Vagina (tissue), 2 donors: Measurements from ENCODE around the gene ACSF3. TPM values are rescaled to one million over a fixed set of nuclear protein-coding genes. Genes with fewer than 3 reads are reported as not detected.

Experiments
- DNase-seq, 2 donors: peaks; one replicate each; pipeline ENCODE4 v3.0.0-alpha.2; 2017; ENCODE audit errors: extremely low spot score in 2 of 2
- H3K27ac ChIP-seq: fragments of 200-600 bp; sonication (generic); one replicate; pipeline ENCODE4 v1.5.1; 2019
- H3K27me3 ChIP-seq: fragments of 200-600 bp; sonication (generic); one replicate; pipeline ENCODE4 v1.5.1; 2019
- H3K36me3 ChIP-seq, 2 donors: fragments of 200-600 bp; sonication (generic); one replicate each; pipeline ENCODE4 v1.5.1; 2017 to 2019
- H3K4me1 ChIP-seq: fragments of 200-600 bp; sonication (generic); one replicate; pipeline ENCODE4 v1.5.1; 2019
- H3K4me3 ChIP-seq, 2 donors: fragments of 200-600 bp; sonication (generic); 1 replicate in 1 of 2; 2 replicates in 1 of 2; pipeline ENCODE4 v1.5.1; 2016 to 2019
- H3K9me3 ChIP-seq: fragments of 200-600 bp; sonication (generic); one replicate; pipeline ENCODE4 v1.5.1; 2019
- POLR2A ChIP-seq, 2 donors: fragments of 450-650 bp; IDR thresholded peaks; one replicate each; pipeline ENCODE4 v1.6.1; 2017; ENCODE audit warnings: antibody characterized with exemption in 2 of 2, mild to moderate bottlenecking in 2 of 2, moderate library complexity in 2 of 2
- POLR2AphosphoS5 ChIP-seq, 2 donors: sonication (generic); formaldehyde crosslinking; IDR thresholded peaks; one replicate each; pipeline ENCODE4 v1.9.0; 2017; ENCODE audit warnings: antibody characterized with exemption in 2 of 2, mild to moderate bottlenecking in 2 of 2, low read depth in 1 of 2; ENCODE audit not compliant: insufficient read depth in 1 of 2
- intact Hi-C: fragments of 100-400 bp; cut with DNase I; formaldehyde crosslinking; loops from one replicate; pipeline ENCODE4 v1.15.1; 2023
- total RNA-seq: library from RNA; depleted of rRNA; stranded (reverse); fragments of >200 nt; gene quantifications from one replicate; pipeline ENCODE4 v1.2.3, GENCODE V29; 2016
- TF ChIP-seq, protein P1 (sequence below), 3 experiments: fragments of 450-650 bp in 2 of 3; fragments of 200-600 bp in 1 of 3; sonication (generic) in 1 of 3; IDR thresholded peaks; one replicate each; pipeline ENCODE4 v1.5.1; 2017 to 2019; ENCODE audit warnings: antibody characterized with exemption in 3 of 3, mild to moderate bottlenecking in 2 of 3, moderate library complexity in 2 of 3

Gene ACSF3
- total RNA-seq, 1 donor from 2014 or later: 23.3 TPM

GRCh38 chr16:89103156-89103555 is 9.5 kb downstream of the ACSF3 start:
- H3K4me1 ChIP-seq: no peaks in the 10 kb centered on the region
- H3K4me3 ChIP-seq: no peak overlapping the region
- H3K27me3 ChIP-seq: no peaks in the 10 kb centered on the region
- no peak for TF ChIP-seq POLR2AphosphoS5 (IDR thresholded peaks at IDR 0.05; ENCODE audit: insufficient read depth in 1 of 2, low read depth in 1 of 2)
- no peak for TF ChIP-seq POLR2A (IDR thresholded peaks at IDR 0.05)
- TF ChIP-seq, protein P1, sequence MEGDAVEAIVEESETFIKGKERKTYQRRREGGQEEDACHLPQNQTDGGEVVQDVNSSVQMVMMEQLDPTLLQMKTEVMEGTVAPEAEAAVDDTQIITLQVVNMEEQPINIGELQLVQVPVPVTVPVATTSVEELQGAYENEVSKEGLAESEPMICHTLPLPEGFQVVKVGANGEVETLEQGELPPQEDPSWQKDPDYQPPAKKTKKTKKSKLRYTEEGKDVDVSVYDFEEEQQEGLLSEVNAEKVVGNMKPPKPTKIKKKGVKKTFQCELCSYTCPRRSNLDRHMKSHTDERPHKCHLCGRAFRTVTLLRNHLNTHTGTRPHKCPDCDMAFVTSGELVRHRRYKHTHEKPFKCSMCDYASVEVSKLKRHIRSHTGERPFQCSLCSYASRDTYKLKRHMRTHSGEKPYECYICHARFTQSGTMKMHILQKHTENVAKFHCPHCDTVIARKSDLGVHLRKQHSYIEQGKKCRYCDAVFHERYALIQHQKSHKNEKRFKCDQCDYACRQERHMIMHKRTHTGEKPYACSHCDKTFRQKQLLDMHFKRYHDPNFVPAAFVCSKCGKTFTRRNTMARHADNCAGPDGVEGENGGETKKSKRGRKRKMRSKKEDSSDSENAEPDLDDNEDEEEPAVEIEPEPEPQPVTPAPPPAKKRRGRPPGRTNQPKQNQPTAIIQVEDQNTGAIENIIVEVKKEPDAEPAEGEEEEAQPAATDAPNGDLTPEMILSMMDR (IDR thresholded peaks at IDR 0.05): no peak
- DNase-seq: no peak
- intact Hi-C loops: no loop called here
- H3K36me3 ChIP-seq: peaks cover 0 to 54% of the 10 kb centered on the region in 2 donors
- no peak overlapping the region for H3K27ac ChIP-seq
- H3K9me3 ChIP-seq: no peaks in the 10 kb centered on the region

- H3K36me3 ChIP-seq: peaks cover 0 to 54% of the 10 kb centered on the region in 2 donors
- DNase-seq: no peak
- intact Hi-C loops: no loop called here
- no peaks in the 10 kb centered on the region for H3K4me1 ChIP-seq
- H3K27ac ChIP-seq: no peak overlapping the region
- no peaks in the 10 kb centered on the region for H3K27me3 ChIP-seq
- TF ChIP-seq POLR2AphosphoS5 (IDR thresholded peaks at IDR 0.05; ENCODE audit: insufficient read depth in 1 of 2, low read depth in 1 of 2): no peak
- TF ChIP-seq, protein P1 (IDR thresholded peaks at IDR 0.05): no peak
- TF ChIP-seq POLR2A (IDR thresholded peaks at IDR 0.05): no peak
- H3K9me3 ChIP-seq: no peaks in the 10 kb centered on the region
- H3K4me3 ChIP-seq: no peak overlapping the region
Measured at GRCh38 chr16:89103781-89104180, 10.1 kb downstream of the ACSF3 start.

GRCh38 chr16:89104303-89104702 is 10.7 kb downstream of the ACSF3 start:
- peaks cover 0 to 54% of the 10 kb centered on the region in 2 donors for H3K36me3 ChIP-seq
- DNase-seq: no peak
- no peaks in the 10 kb centered on the region for H3K27me3 ChIP-seq
- no peaks in the 10 kb centered on the region for H3K4me1 ChIP-seq
- no peak overlapping the region for H3K4me3 ChIP-seq
- TF ChIP-seq POLR2AphosphoS5 (IDR thresholded peaks at IDR 0.05; ENCODE audit: insufficient read depth in 1 of 2, low read depth in 1 of 2) (no peak), POLR2A (IDR thresholded peaks at IDR 0.05) (no peak)
- TF ChIP-seq, protein P1 (IDR thresholded peaks at IDR 0.05): no peak
- H3K9me3 ChIP-seq: no peaks in the 10 kb centered on the region
- H3K27ac ChIP-seq: no peak overlapping the region
- intact Hi-C loops: no loop called here

- Histone ChIP-seq H3K36me3 (peaks cover 0 to 54% of the 10 kb centered on the region in 2 donors), H3K9me3 (no peaks in the 10 kb centered on the region), H3K27me3 (no peaks in the 10 kb centered on the region), H3K4me3 (no peak overlapping the region), H3K27ac (no peak overlapping the region), H3K4me1 (no peaks in the 10 kb centered on the region)
- TF ChIP-seq POLR2A (IDR thresholded peaks at IDR 0.05): no peak
- TF ChIP-seq, protein P1 (IDR thresholded peaks at IDR 0.05): no peak
- TF ChIP-seq POLR2AphosphoS5 (IDR thresholded peaks at IDR 0.05; ENCODE audit: insufficient read depth in 1 of 2, low read depth in 1 of 2): no peak
- DNase-seq: no peak
- intact Hi-C loops: no loop called here
Measured at GRCh38 chr16:89104930-89105571, 11.4 kb downstream of the ACSF3 start.

- Histone ChIP-seq H3K4me3 (no peak overlapping the region), H3K4me1 (no peaks in the 10 kb centered on the region), H3K9me3 (no peaks in the 10 kb centered on the region), H3K27ac (no peak overlapping the region), H3K27me3 (no peaks in the 10 kb centered on the region), H3K36me3 (peaks cover 0 to 52% of the 10 kb centered on the region in 2 donors)
- intact Hi-C loops: no loop called here
- DNase-seq: no peak
- TF ChIP-seq POLR2AphosphoS5 (IDR thresholded peaks at IDR 0.05; ENCODE audit: insufficient read depth in 1 of 2, low read depth in 1 of 2): no peak
- TF ChIP-seq, protein P1 (IDR thresholded peaks at IDR 0.05): no peak
- TF ChIP-seq POLR2A (IDR thresholded peaks at IDR 0.05): no peak
Measured at GRCh38 chr16:89105599-89106151, 12.0 kb downstream of the ACSF3 start.
